ENCODE data around the gene CCNH.

The CCNH gene

GRCh38 chr5:87393331-87393730 lies 19.4 kb downstream of the CCNH start:
- no peaks in the 10 kb centered on the region for H3K27me3 ChIP-seq
- no peak for TF ChIP-seq CTCF (IDR thresholded peaks at IDR 0.05; ENCODE audit: low read depth, low read length)
- 0 out of 2 replicates have a peak, but pooled peaks cover 1% of the 10 kb centered on the region for H3K9me3 ChIP-seq
- no peak overlapping the region for H3K4me3 ChIP-seq (ENCODE audit: low read depth, low read length)
- no peaks in the 10 kb centered on the region for H3K4me1 ChIP-seq
- H3K36me3 ChIP-seq: peaks cover 86% of the 10 kb centered on the region
- no peak for DNase-seq

GRCh38 chr5:87392801-87393200 lies 19.9 kb downstream of the CCNH start:
- no peaks in the 10 kb centered on the region for H3K27me3 ChIP-seq
- H3K9me3 ChIP-seq: 0 out of 2 replicates have a peak, but pooled peaks cover 2% of the 10 kb centered on the region
- H3K4me3 ChIP-seq (ENCODE audit: low read depth, low read length): no peak overlapping the region
- TF ChIP-seq CTCF (IDR thresholded peaks at IDR 0.05; ENCODE audit: low read depth, low read length): no peak
- no peaks in the 10 kb centered on the region for H3K4me1 ChIP-seq
- H3K36me3 ChIP-seq: peaks cover 85% of the 10 kb centered on the region
- DNase-seq: no peak

GRCh38 chr5:87392170-87392569 lies 20.6 kb downstream of the CCNH start:
- Histone ChIP-seq H3K9me3 (0 out of 2 replicates have a peak, but pooled peaks cover 2% of the 10 kb centered on the region), H3K4me1 (no peaks in the 10 kb centered on the region), H3K4me3 (ENCODE audit: low read depth, low read length) (no peak overlapping the region), H3K36me3 (peaks cover 86% of the 10 kb centered on the region), H3K27me3 (no peaks in the 10 kb centered on the region)
- no peak for DNase-seq
- TF ChIP-seq CTCF (IDR thresholded peaks at IDR 0.05; ENCODE audit: low read depth, low read length): no peak

GRCh38 chr5:87390576-87391199 lies 22.0 kb downstream of the CCNH start:
- no peak overlapping the region for H3K4me3 ChIP-seq (ENCODE audit: low read depth, low read length)
- H3K27me3 ChIP-seq: no peaks in the 10 kb centered on the region
- H3K9me3 ChIP-seq: 0 out of 2 replicates have a peak, but pooled peaks cover 2% of the 10 kb centered on the region
- no peaks in the 10 kb centered on the region for H3K4me1 ChIP-seq
- no peak for TF ChIP-seq CTCF (IDR thresholded peaks at IDR 0.05; ENCODE audit: low read depth, low read length)
- peaks cover 91% of the 10 kb centered on the region for H3K36me3 ChIP-seq
- DNase-seq: no peak

GRCh38 chr5:87390075-87390474 lies 22.7 kb downstream of the CCNH start:
- Histone ChIP-seq H3K4me1 (no peaks in the 10 kb centered on the region), H3K36me3 (peaks cover 90% of the 10 kb centered on the region), H3K9me3 (0 out of 2 replicates have a peak, but pooled peaks cover 2% of the 10 kb centered on the region), H3K27me3 (no peaks in the 10 kb centered on the region), H3K4me3 (ENCODE audit: low read depth, low read length) (no peak overlapping the region)
- no peak for TF ChIP-seq CTCF (IDR thresholded peaks at IDR 0.05; ENCODE audit: low read depth, low read length)
- no peak for DNase-seq

- no peaks in the 10 kb centered on the region for H3K27me3 ChIP-seq
- no peak for DNase-seq
- H3K4me1 ChIP-seq: no peaks in the 10 kb centered on the region
- TF ChIP-seq CTCF (IDR thresholded peaks at IDR 0.05; ENCODE audit: low read depth, low read length): no peak
- H3K36me3 ChIP-seq: peaks cover 88% of the 10 kb centered on the region
- no peak overlapping the region for H3K4me3 ChIP-seq (ENCODE audit: low read depth, low read length)
- H3K9me3 ChIP-seq: 0 out of 2 replicates have a peak, but pooled peaks cover 2% of the 10 kb centered on the region
Measured at GRCh38 chr5:87389296-87390034, 23.3 kb downstream of the CCNH start.
